K562 (cell line): ENCODE measurements around the gene EVA1B. TPM values are rescaled to one million over a fixed set of nuclear protein-coding genes. Genes with fewer than 3 reads are reported as not detected.

ENCODE experiments used
- CTCF ChIP-seq, 3 experiments: IDR thresholded peaks in 2 of 3; conservative IDR thresholded peaks in 1 of 3; 2 replicates each; pipeline ENCODE4 v1.5.1; 2011 to 2012; ENCODE audit warnings: low read length in 3 of 3, mild to moderate bottlenecking in 3 of 3, control low read depth in 2 of 3, improper control_type of control experiment in 1 of 3, inconsistent platforms in 1 of 3, low read depth in 1 of 3, mixed read lengths in 1 of 3, moderate library complexity in 1 of 3; ENCODE audit not compliant: insufficient read depth in 2 of 3
- DDX20 ChIP-seq: fragments of 450-650 bp; IDR thresholded peaks from 2 replicates; pipeline ENCODE4 v1.6.1; 2016; ENCODE audit warnings: missing genetic modification characterization, low read depth, mild to moderate bottlenecking, missing compliant biosample characterization, moderate library complexity
- E2F6 ChIP-seq, 2 experiments: IDR thresholded peaks; 2 replicates each; pipeline ENCODE4 v1.6.1; 2011; ENCODE audit warnings: borderline replicate concordance in 1 of 2, control low read depth in 1 of 2, low read depth in 1 of 2, low read length in 1 of 2, mild to moderate bottlenecking in 1 of 2, mixed read lengths in 1 of 2, moderate library complexity in 1 of 2; ENCODE audit not compliant: insufficient read depth in 1 of 2, insufficient read length in 1 of 2, poor library complexity in 1 of 2, severe bottlenecking in 1 of 2; ENCODE audit errors: extremely low read depth in 1 of 2
- FUS ChIP-seq: fragments of 200-400 bp; formaldehyde crosslinking; optimal IDR thresholded peaks from 2 replicates; pipeline ENCODE3; 2017; ENCODE audit warnings: low read depth, low read length
- HBP1 ChIP-seq: fragments of 450-650 bp; formaldehyde crosslinking; IDR thresholded peaks from 2 replicates; pipeline ENCODE4 v1.4.0; 2022; ENCODE audit warnings: missing genetic modification characterization
- MYNN ChIP-seq, 2 experiments: sonication (generic); formaldehyde crosslinking in 1 of 2; IDR thresholded peaks; 2 replicates each; pipeline versions ENCODE4 v1.5.0 to v1.6.1; 2016 to 2020; ENCODE audit warnings: antibody characterized with exemption in 1 of 2, missing genetic modification reagents in 1 of 2
- RAD21 ChIP-seq, 2 experiments: fragments of 250-450 bp in 1 of 2; fragments of 450-650 bp in 1 of 2; sonication (Bioruptor Pico) in 1 of 2; formaldehyde crosslinking in 1 of 2; IDR thresholded peaks in 1 of 2; conservative IDR thresholded peaks in 1 of 2; 2 replicates each; pipeline versions ENCODE4 v1.4.0 to v1.8.0; 2020 to 2022; ENCODE audit warnings: mild to moderate bottlenecking in 2 of 2, moderate library complexity in 1 of 2
- RFX1 ChIP-seq: fragments of 450-650 bp; IDR thresholded peaks from 2 replicates; pipeline ENCODE4 v1.6.1; 2016; ENCODE audit warnings: mild to moderate bottlenecking, moderate library complexity
- SMC3 ChIP-seq: conservative IDR thresholded peaks from 2 replicates; pipeline ENCODE4 v1.6.1; 2011; ENCODE audit warnings: low read depth, low read length, improper control_type of control experiment; ENCODE audit not compliant: insufficient read depth
- ZNF146 ChIP-seq: IDR thresholded peaks from one replicate; pipeline ENCODE4 v1.6.1; 2018; ENCODE audit warnings: missing compliant biosample characterization; ENCODE audit not compliant: unreplicated experiment
- polyA plus RNA-seq, 8 experiments: library from polyadenylated mRNA; depleted of rRNA in 4 of 8; stranded (reverse) in 5 of 8; unstranded in 3 of 8; fragments of >200 nt; fragmentation: Nextera tagmentation in 2 of 8; fragmentation: Illumina TruSeq in 1 of 8; extraction: Ambion mirVana in 2 of 8; extraction: Trizol in 1 of 8; gene quantifications; 2 replicates each; pipeline versions ENCODE4 v1.2.1 to v1.2.3, GENCODE V29; 2011 to 2014; ENCODE audit warnings: inconsistent platforms in 1 of 8, missing spikeins in 1 of 8
- total RNA-seq, 7 experiments: library from RNA; depleted of rRNA in 6 of 7; stranded (reverse); fragments of >200 nt in 6 of 7; fragmentation: Illumina TruSeq in 2 of 7; extraction: Trizol in 2 of 7; gene quantifications; 2 replicates each; pipeline versions ENCODE4 v1.2.1 to v1.2.3, GENCODE V29; 2011 to 2021; ENCODE audit warnings: low replicate concordance in 1 of 7
- TF ChIP-seq, protein P1 (sequence below): fragments of 450-650 bp; formaldehyde crosslinking; IDR thresholded peaks from 2 replicates; pipeline ENCODE4 v1.4.0; 2020; ENCODE audit warnings: mild to moderate bottlenecking, moderate library complexity
- TF ChIP-seq, protein P2 (sequence below), 3 experiments: fragments of 200-800 bp in 1 of 3; sonication (Bioruptor generic) in 1 of 3; sonication (generic) in 1 of 3; formaldehyde crosslinking in 1 of 3; IDR thresholded peaks; 2 replicates each; pipeline versions ENCODE4 v1.6.1 to v1.8.0; 2016 to 2022; ENCODE audit warnings: mild to moderate bottlenecking in 2 of 3, missing compliant biosample characterization in 2 of 3, missing genetic modification characterization in 2 of 3, missing genetic modification reagents in 1 of 3
- TF ChIP-seq, protein P3 (sequence below): IDR thresholded peaks from 3 replicates; pipeline ENCODE4 v1.6.1; 2011; ENCODE audit warnings: borderline replicate concordance, mild to moderate bottlenecking, moderate library complexity; ENCODE audit not compliant: insufficient read length; ENCODE audit errors: extremely low read depth

Gene EVA1B
- total and polyA plus RNA-seq, 9 of the 15 experiments (the other 6 are each of a cell fraction or from before 2014, with no cell fraction given): 0.08 to 65.7 (median 2.4) TPM

DNA sequence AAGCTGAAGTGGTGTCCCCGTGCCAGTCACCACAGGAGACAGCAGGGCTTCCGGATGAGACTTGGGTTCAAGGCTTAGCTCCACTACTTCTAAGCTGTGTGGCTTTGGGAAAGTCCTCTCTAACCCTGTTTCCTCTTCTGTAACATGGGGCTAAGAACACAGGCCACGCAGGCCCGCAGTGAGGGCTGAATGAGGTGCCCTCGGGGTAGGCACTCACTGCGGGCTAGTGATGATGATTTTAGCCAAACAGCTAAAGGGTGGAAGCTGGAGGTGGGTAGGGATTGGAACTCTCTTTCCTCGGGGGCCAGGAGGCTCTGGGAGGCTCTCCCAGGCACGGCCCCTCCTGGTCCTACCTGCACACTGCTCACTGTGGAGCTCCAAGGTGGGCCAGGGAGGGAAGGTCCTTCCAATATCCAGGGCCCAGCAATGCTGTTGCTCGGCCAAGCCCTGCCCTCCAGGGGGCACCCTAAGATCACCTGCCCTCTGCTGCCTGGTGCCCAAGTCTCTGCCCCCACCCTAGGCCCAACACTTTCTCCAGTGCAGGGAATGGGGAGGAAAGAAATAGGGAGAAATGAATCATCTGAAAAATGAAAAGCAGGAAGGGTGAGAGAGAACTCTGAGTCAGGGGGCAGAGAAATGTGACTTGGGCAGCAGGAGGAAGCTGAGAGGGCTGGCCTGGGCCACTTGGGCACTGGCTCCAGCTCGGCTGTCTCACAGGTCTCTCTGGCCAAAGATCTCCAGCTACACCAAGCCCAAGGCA is 19.2 kb upstream of the EVA1B start (continued):
- TF ChIP-seq HBP1 (CRISPR knock-in tag) (no peak), CTCF (IDR thresholded peaks at IDR 0.05 in 2 of 3, conservative IDR thresholded peaks at IDR 0.05 in 1 of 3; ENCODE audit: insufficient read depth in 2 of 3, low read depth in 1 of 3, low read length in 3 of 3) (peak; percentile 71 to 79 (median 79)), RAD21 (CRISPR knock-in tag; conservative IDR thresholded peaks at IDR 0.05 in 1 of 2, IDR thresholded peaks at IDR 0.05 in 1 of 2) (peak; percentile 69 to 72), DDX20 (tag) (no peak), ZNF146 (no peak), FUS (no peak), MYNN (IDR thresholded peaks at IDR 0.05) (0 out of 2 replicates have a peak, but pooled peaks have one; percentile 17), MYNN (CRISPR knock-in tag; IDR thresholded peaks at IDR 0.05) (no peak), E2F6 (IDR thresholded peaks at IDR 0.05; ENCODE audit: borderline replicate concordance in 1 of 2, extremely low read depth in 1 of 2, insufficient read depth in 1 of 2, insufficient read length in 1 of 2, low read depth in 1 of 2, low read length in 1 of 2, poor library complexity in 1 of 2, severe bottlenecking in 1 of 2) (no peak), SMC3 (peak; percentile 76), RFX1 (no peak)
- TF ChIP-seq, protein P1, sequence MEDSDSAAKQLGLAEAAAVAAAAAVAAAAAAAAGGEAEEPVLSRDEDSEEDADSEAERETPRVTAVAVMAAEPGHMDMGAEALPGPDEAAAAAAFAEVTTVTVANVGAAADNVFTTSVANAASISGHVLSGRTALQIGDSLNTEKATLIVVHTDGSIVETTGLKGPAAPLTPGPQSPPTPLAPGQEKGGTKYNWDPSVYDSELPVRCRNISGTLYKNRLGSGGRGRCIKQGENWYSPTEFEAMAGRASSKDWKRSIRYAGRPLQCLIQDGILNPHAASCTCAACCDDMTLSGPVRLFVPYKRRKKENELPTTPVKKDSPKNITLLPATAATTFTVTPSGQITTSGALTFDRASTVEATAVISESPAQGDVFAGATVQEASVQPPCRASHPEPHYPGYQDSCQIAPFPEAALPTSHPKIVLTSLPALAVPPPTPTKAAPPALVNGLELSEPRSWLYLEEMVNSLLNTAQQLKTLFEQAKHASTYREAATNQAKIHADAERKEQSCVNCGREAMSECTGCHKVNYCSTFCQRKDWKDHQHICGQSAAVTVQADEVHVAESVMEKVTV (CRISPR knock-in tag): peak; percentile 64
- TF ChIP-seq, protein P2, sequence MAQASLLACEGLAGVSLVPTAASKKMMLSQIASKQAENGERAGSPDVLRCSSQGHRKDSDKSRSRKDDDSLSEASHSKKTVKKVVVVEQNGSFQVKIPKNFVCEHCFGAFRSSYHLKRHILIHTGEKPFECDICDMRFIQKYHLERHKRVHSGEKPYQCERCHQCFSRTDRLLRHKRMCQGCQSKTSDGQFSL (CRISPR knock-in tag; IDR thresholded peaks at IDR 0.05): 0 out of 2 replicates have a peak, but pooled peaks have one; percentile 19
- TF ChIP-seq, protein P2 (tag; IDR thresholded peaks at IDR 0.05): no peak
- TF ChIP-seq, protein P3, sequence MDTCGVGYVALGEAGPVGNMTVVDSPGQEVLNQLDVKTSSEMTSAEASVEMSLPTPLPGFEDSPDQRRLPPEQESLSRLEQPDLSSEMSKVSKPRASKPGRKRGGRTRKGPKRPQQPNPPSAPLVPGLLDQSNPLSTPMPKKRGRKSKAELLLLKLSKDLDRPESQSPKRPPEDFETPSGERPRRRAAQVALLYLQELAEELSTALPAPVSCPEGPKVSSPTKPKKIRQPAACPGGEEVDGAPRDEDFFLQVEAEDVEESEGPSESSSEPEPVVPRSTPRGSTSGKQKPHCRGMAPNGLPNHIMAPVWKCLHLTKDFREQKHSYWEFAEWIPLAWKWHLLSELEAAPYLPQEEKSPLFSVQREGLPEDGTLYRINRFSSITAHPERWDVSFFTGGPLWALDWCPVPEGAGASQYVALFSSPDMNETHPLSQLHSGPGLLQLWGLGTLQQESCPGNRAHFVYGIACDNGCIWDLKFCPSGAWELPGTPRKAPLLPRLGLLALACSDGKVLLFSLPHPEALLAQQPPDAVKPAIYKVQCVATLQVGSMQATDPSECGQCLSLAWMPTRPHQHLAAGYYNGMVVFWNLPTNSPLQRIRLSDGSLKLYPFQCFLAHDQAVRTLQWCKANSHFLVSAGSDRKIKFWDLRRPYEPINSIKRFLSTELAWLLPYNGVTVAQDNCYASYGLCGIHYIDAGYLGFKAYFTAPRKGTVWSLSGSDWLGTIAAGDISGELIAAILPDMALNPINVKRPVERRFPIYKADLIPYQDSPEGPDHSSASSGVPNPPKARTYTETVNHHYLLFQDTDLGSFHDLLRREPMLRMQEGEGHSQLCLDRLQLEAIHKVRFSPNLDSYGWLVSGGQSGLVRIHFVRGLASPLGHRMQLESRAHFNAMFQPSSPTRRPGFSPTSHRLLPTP: no peak
